HCT116 (cell line): Measurements from ENCODE around the gene TBX15. TPM values are rescaled to one million over a fixed set of nuclear protein-coding genes. Genes with fewer than 3 reads are reported as not detected.
A peak's percentile ranks its signal among the peaks of the same experiment; 100 is the strongest.

Experiments used
- ATAC-seq: fragments of 200-7000 bp; cut with Tn5 transposase; 2 replicates; pipeline ENCODE4 v1.9.1; 2020; ENCODE audit warnings: mild to moderate bottlenecking, moderate library complexity
- BruUV-seq: library from RNA; stranded (reverse); fragments of 400-500 nt; replicated peaks from 2 replicates; lab custom pipeline; 2021; lab: Mats Ljungman, UMichigan
- CTCF ChIA-PET: fragments of 300-600 bp; sonication (Branson Sonifier 250); formaldehyde crosslinking; loops from one replicate; lab custom pipeline; 2021; ENCODE audit warnings: antibody characterized with exemption; lab: Charles Lee
- POLR2A ChIA-PET: fragments of 300-600, 350-600 bp; sonication (Branson Sonifier 250); formaldehyde crosslinking; loops from one replicate; lab custom pipeline; 2021; ENCODE audit warnings: antibody characterized with exemption; lab: Charles Lee
- RAD21 ChIA-PET, 2 experiments: fragments of 300-600 bp; sonication (Branson Sonifier 250); formaldehyde crosslinking; loops; one replicate each; lab custom pipeline; 2023; ENCODE audit warnings: low total read pairs in 2 of 2; ENCODE audit not compliant: uncharacterized antibody in 2 of 2, unreplicated experiment in 2 of 2, low non-redundant PET in 1 of 2; lab: Charles Lee
- DNase-seq: peaks from one replicate; pipeline ENCODE4 v3.0.0-alpha.2; 2010; ENCODE audit warnings: low read depth, low spot score
- H2AFZ ChIP-seq: fragments of 200-600 bp; shearing (Covaris generic), sonication (generic); 2 replicates; pipeline ENCODE4 v1.6.1; 2017; ENCODE audit warnings: low read depth, mixed run types, mixed read lengths, antibody characterized with exemption, low read length; ENCODE audit not compliant: poor library complexity, severe bottlenecking
- H3K27ac ChIP-seq: 2 replicates; pipeline ENCODE4 v1.5.1; 2012; ENCODE audit warnings: low read depth, low read length
- H3K27me3 ChIP-seq: fragments of 200-600 bp; sonication (generic); 2 replicates; pipeline ENCODE4 v1.6.1; 2016; ENCODE audit warnings: mixed run types, low read length, mixed read lengths; ENCODE audit not compliant: insufficient read depth
- H3K36me3 ChIP-seq, 2 experiments: fragments of 200-500 bp in 1 of 2; fragments of 200-600 bp in 1 of 2; sonication (Bioruptor generic) in 1 of 2; sonication (generic) in 1 of 2; 2 replicates each; pipeline versions ENCODE4 v1.5.1 to v1.6.1; 2014 to 2016; ENCODE audit warnings: low read length in 2 of 2, inconsistent platforms in 1 of 2, mixed read lengths in 1 of 2, mixed run types in 1 of 2; ENCODE audit not compliant: insufficient read depth in 2 of 2, control insufficient read depth in 1 of 2
- H3K4me1 ChIP-seq, 2 experiments: fragments of 200-600 bp in 1 of 2; sonication (generic) in 1 of 2; 2 replicates each; pipeline versions ENCODE4 v1.5.1 to v1.6.1; 2012 to 2017; ENCODE audit warnings: low read length in 2 of 2, inconsistent platforms in 1 of 2, mild to moderate bottlenecking in 1 of 2, mixed read lengths in 1 of 2, mixed run types in 1 of 2, moderate library complexity in 1 of 2; ENCODE audit not compliant: insufficient read depth in 2 of 2, control insufficient read depth in 1 of 2
- H3K4me2 ChIP-seq: fragments of 200-600 bp; sonication (generic); 2 replicates; pipeline ENCODE4 v1.6.1; 2017; ENCODE audit warnings: mixed run types, low read length, mixed read lengths
- H3K4me3 ChIP-seq, 2 experiments: fragments of 200-600 bp in 1 of 2; sonication (generic) in 1 of 2; replicated peaks in 1 of 2; 2 replicates each; pipeline ENCODE4 v1.5.1; 2011 to 2016; ENCODE audit warnings: low read length in 2 of 2, control low read depth in 1 of 2, low read depth in 1 of 2, mild to moderate bottlenecking in 1 of 2, mixed read lengths in 1 of 2, mixed run types in 1 of 2
- H3K79me2 ChIP-seq: fragments of 200-600 bp; sonication (generic); 2 replicates; pipeline ENCODE4 v1.6.1; 2017; ENCODE audit warnings: mild to moderate bottlenecking, mixed run types, low read length, moderate library complexity, mixed read lengths; ENCODE audit not compliant: insufficient read depth
- H3K9ac ChIP-seq: fragments of 200-600 bp; sonication (generic); 2 replicates; pipeline ENCODE4 v1.6.1; 2016; ENCODE audit warnings: low read length, mixed read lengths
- H3K9me2 ChIP-seq: fragments of 200-600 bp; sonication (generic), shearing (Covaris generic); 2 replicates; pipeline ENCODE4 v1.6.1; 2017; ENCODE audit warnings: mixed run types, mild to moderate bottlenecking, moderate library complexity; ENCODE audit not compliant: insufficient read depth
- H3K9me3 ChIP-seq, 2 experiments: fragments of 200-500 bp in 1 of 2; fragments of 200-600 bp in 1 of 2; sonication (Bioruptor generic) in 1 of 2; sonication (generic) in 1 of 2; 2 replicates each; pipeline ENCODE4 v1.6.1; 2014 to 2017; ENCODE audit warnings: low read length in 2 of 2, mixed read lengths in 2 of 2, inconsistent platforms in 1 of 2, low read depth in 1 of 2, mild to moderate bottlenecking in 1 of 2, mixed run types in 1 of 2, moderate library complexity in 1 of 2; ENCODE audit not compliant: control insufficient read depth in 1 of 2, insufficient read depth in 1 of 2
- H4K20me1 ChIP-seq: fragments of 200-600 bp; sonication (generic), shearing (Covaris generic); 2 replicates; pipeline ENCODE4 v1.6.1; 2017; ENCODE audit warnings: mixed run types, mild to moderate bottlenecking, moderate library complexity; ENCODE audit not compliant: insufficient read depth
- CBX3 ChIP-seq: IDR thresholded peaks from 2 replicates; pipeline ENCODE4 v1.6.1; 2012; ENCODE audit warnings: low read depth
- CEBPB ChIP-seq: IDR thresholded peaks from 2 replicates; pipeline ENCODE4 v1.6.1; 2012; ENCODE audit warnings: low read depth
- MAX ChIP-seq: IDR thresholded peaks from 2 replicates; pipeline ENCODE4 v1.6.1; 2012
- RAD21 ChIP-seq: IDR thresholded peaks from 2 replicates; pipeline ENCODE4 v1.6.1; 2012; ENCODE audit warnings: low read depth, mild to moderate bottlenecking
- SIN3A ChIP-seq: IDR thresholded peaks from 2 replicates; pipeline ENCODE4 v1.6.1; 2012; ENCODE audit warnings: low read depth
- ZBTB33 ChIP-seq: IDR thresholded peaks from 2 replicates; pipeline ENCODE4 v1.6.1; 2011; ENCODE audit warnings: mild to moderate bottlenecking, low read length, moderate library complexity; ENCODE audit not compliant: insufficient replicate concordance; ENCODE audit errors: extremely low read depth
- intact Hi-C: fragments of 100-400 bp; cut with micrococcal nuclease; formaldehyde crosslinking; loops from 2 replicates; pipeline ENCODE4 v1.10.0; 2022
- total RNA-seq: library from RNA; stranded (reverse); gene quantifications from one replicate; pipeline ENCODE4 v1.2.1, GENCODE V29; 2021; ENCODE audit not compliant: unreplicated experiment

Gene TBX15
- total RNA-seq, 1 experiment from 2014 or later = not detected

GRCh38 chr1:118961156-118961555 lies 27.0 kb downstream of the TBX15 start (continued):
- no peak for TF ChIP-seq CEBPB
- TF ChIP-seq RAD21 = no peak
- no peak for TF ChIP-seq CBX3
- no peak for TF ChIP-seq ZBTB33
- no peak for TF ChIP-seq MAX

GRCh38 chr1:118960567-118961136 lies 27.5 kb downstream of the TBX15 start:
- POLR2A ChIA-PET = no interaction called here
- H2AFZ ChIP-seq = no peak overlapping the region
- no peak overlapping the region for H3K4me2 ChIP-seq
- BruUV-seq = no TSS peak
- no peak overlapping the region for H3K9ac ChIP-seq
- CTCF ChIA-PET = no interaction called here
- H3K4me3 ChIP-seq = no peak overlapping the region
- H3K9me2 ChIP-seq = no peaks in the 10 kb centered on the region
- H4K20me1 ChIP-seq = no peaks in the 10 kb centered on the region
- H3K4me1 ChIP-seq = no peaks in the 10 kb centered on the region
- ATAC-seq (no peak), DNase-seq (peak; percentile 7)
- no peaks in the 10 kb centered on the region for H3K9me3 ChIP-seq
- RAD21 ChIA-PET = no interaction called here
- intact Hi-C loops = no loop called here
- H3K79me2 ChIP-seq = no peaks in the 10 kb centered on the region
- no peaks in the 10 kb centered on the region for H3K27me3 ChIP-seq
- H3K36me3 ChIP-seq = no peaks in the 10 kb centered on the region
- TF ChIP-seq SIN3A (no peak), MAX (0 out of 2 replicates have a peak, but pooled peaks have one; percentile 29)
- TF ChIP-seq, all 23 proteins: peak for 1
- no peak overlapping the region for H3K27ac ChIP-seq
